ENCODE measurements around the gene SPDYA. TPM values are rescaled to one million over a fixed set of nuclear protein-coding genes. Genes with fewer than 3 reads are reported as not detected.

SPDYA gene
- total and polyA plus RNA-seq, 2 of the 4 experiments (the other 2 are of a cell fraction) = not detected

DNA sequence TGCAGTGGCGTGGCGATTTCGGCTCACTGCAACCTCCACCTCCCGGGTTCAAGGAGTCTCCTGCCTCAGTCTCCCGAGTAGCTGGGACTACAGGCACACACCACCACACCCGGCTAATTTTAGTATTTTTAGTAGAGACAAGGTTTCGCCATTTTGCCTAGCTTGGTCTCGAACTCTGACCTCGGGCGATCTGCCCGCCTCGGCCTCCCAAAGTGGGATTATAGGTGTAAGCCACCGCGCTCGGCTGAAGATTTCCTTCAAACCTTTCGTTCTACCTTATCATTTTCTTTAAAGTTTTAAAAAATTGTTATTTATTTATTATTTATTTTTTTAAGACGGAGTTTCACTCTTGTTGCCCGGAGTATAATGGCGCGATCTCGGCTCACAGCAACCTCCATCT lies 82.9 kb downstream of the SPDYA start:
- H2AK5ac ChIP-seq (ENCODE audit: low read depth, low read length) = no peak overlapping the region; the same call in 1 of the 2 replicates
- peaks cover 33% of the 10 kb centered on the region for H4K20me1 ChIP-seq (ENCODE audit: insufficient read depth, low read length)
- in situ Hi-C loops (cut with MboI; ENCODE audit: low sequenced_read_pairs) = no loop called here
- H4K5ac ChIP-seq (ENCODE audit: low read depth, low read length) = no peak overlapping the region
- no peak overlapping the region for H3K23ac ChIP-seq (ENCODE audit: low read depth, low read length)
- ATAC-seq (ENCODE audit: low read depth) = no peak
- H3K9me1 ChIP-seq (ENCODE audit: insufficient read depth, low read length) = 0 out of 2 replicates have a peak, but pooled peaks cover 2% of the 10 kb centered on the region
- ChIA-PET CTCF (no interaction called here), POLR2A (ENCODE audit: unreplicated experiment) (no interaction called here)
- H3K18ac ChIP-seq (ENCODE audit: low read depth, low read length) = no peak overlapping the region
- no peak for DNase-seq
- H2BK5ac ChIP-seq (ENCODE audit: low read depth, low read length, poor library complexity, severe bottlenecking) = no peak overlapping the region
- H3K9me3 ChIP-seq (ENCODE audit: control insufficient read depth, insufficient read depth, low read length) = no peaks in the 10 kb centered on the region
- no peak overlapping the region for H3K56ac ChIP-seq (ENCODE audit: extremely low read depth, insufficient read depth, low read length)
- no CpG with 5 or more reads among the region's 21 CpGs for WGBS, 2 experiments (ENCODE audit: extremely low coverage in 2 of 2, insufficient read length in 1 of 2)
- no peak overlapping the region for H2BK15ac ChIP-seq (ENCODE audit: low read depth, low read length)
- dilution Hi-C loops (cut with HindIII; ENCODE audit: low sequenced_read_pairs, unreplicated experiment) = no loop called here
- TF ChIP-seq SMC3 (IDR thresholded peaks at IDR 0.05; ENCODE audit: low read depth, low read length) (no peak), RCOR1 (IDR thresholded peaks at IDR 0.05; ENCODE audit: insufficient replicate concordance, low read length) (no peak), FOS (IDR thresholded peaks at IDR 0.05; ENCODE audit: low read depth, low read length) (no peak), BHLHE40 (IDR thresholded peaks at IDR 0.05; ENCODE audit: low read depth, low read length) (no peak), MAZ (IDR thresholded peaks at IDR 0.05; ENCODE audit: borderline replicate concordance, low read depth, low read length) (no peak), MXI1 (IDR thresholded peaks at IDR 0.05; ENCODE audit: borderline replicate concordance, low read depth, low read length) (no peak), RFX5 (IDR thresholded peaks at IDR 0.05; ENCODE audit: low read depth, low read length) (no peak), ELK1 (IDR thresholded peaks at IDR 0.05; ENCODE audit: borderline replicate concordance, low read depth, low read length) (no peak), POLR2A (IDR thresholded peaks at IDR 0.05; ENCODE audit: low read depth, low read length) (no peak)
- TF ChIP-seq, protein P1, sequence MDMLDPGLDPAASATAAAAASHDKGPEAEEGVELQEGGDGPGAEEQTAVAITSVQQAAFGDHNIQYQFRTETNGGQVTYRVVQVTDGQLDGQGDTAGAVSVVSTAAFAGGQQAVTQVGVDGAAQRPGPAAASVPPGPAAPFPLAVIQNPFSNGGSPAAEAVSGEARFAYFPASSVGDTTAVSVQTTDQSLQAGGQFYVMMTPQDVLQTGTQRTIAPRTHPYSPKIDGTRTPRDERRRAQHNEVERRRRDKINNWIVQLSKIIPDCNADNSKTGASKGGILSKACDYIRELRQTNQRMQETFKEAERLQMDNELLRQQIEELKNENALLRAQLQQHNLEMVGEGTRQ (IDR thresholded peaks at IDR 0.05; ENCODE audit: low read depth, low read length) = no peak
- H3K14ac ChIP-seq (replicated peaks; ENCODE audit: low read depth, low read length) = no peak overlapping the region
- no peak overlapping the region; a peak in 1 of 4 replicates for H4K8ac ChIP-seq (ENCODE audit: low read depth in 2 of 2, low read length in 2 of 2)
- H2BK120ac ChIP-seq (ENCODE audit: low read depth, low read length) = no peak overlapping the region
- peaks cover 0 to 23% of the 10 kb centered on the region in 2 experiments; a peak in 2 of 4 replicates for H3K79me1 ChIP-seq (ENCODE audit: low read depth in 1 of 2, low read length in 2 of 2)
- BruUV-seq (replicated peaks) = no TSS peak
- H3K27ac ChIP-seq (ENCODE audit: insufficient read depth, low read length) = no peak overlapping the region
- intact Hi-C loops (cut with micrococcal nuclease) = loop anchor here (10.0 kb wide), 1 partner anchor 229 kb away; no protein-coding TSS in a partner anchor
- no peaks in the 10 kb centered on the region for H3K36me3 ChIP-seq (ENCODE audit: control insufficient read depth, insufficient read depth, low read length)
- no peak overlapping the region for H3K9ac ChIP-seq (ENCODE audit: low read depth, low read length)
- H2BK20ac ChIP-seq (ENCODE audit: low read depth, low read length) = no peak overlapping the region
- peaks cover 2% of the 10 kb centered on the region; the same call in 1 of the 2 replicates for H3K4me1 ChIP-seq (ENCODE audit: control insufficient read depth, insufficient read depth, low read length)
- no peak overlapping the region for H2AFZ ChIP-seq (replicated peaks; ENCODE audit: low read length, poor library complexity)
- no peak overlapping the region for H3K4me3 ChIP-seq (ENCODE audit: insufficient read depth, low read depth, low read length)
- H3K4ac ChIP-seq (ENCODE audit: low read depth, low read length) = no peak overlapping the region
- H3K27me3 ChIP-seq (ENCODE audit: control insufficient read depth, insufficient read depth, low read length) = no peaks in the 10 kb centered on the region
- no peak overlapping the region for H3K4me2 ChIP-seq (ENCODE audit: low read depth, low read length)
- no peak overlapping the region for H2AK9ac ChIP-seq (replicated peaks; ENCODE audit: low read depth, low read length, poor library complexity)
- H4K91ac ChIP-seq (ENCODE audit: insufficient read depth, low read depth, low read length) = no peak overlapping the region
